Immature natural killer cell (primary cell): ENCODE data around the gene GRM7. TPM values are rescaled to one million over a fixed set of nuclear protein-coding genes. Genes with fewer than 3 reads are reported as not detected.

ENCODE experiments used
- DNase-seq, 3 donors: peaks; one replicate each; pipeline ENCODE4 v3.0.0; 2022; ENCODE audit warnings: mixed read lengths in 1 of 3
- H3K27ac Mint-ChIP-seq, 6 donors: one replicate each; pipeline ENCODE4 v1.8.0; 2020; ENCODE audit warnings: mixed read lengths in 6 of 6, mild to moderate bottlenecking in 5 of 6, inconsistent platforms in 4 of 6, moderate library complexity in 3 of 6
- H3K27me3 Mint-ChIP-seq, 3 donors: one replicate each; pipeline ENCODE4 v1.8.0; 2020 to 2021; ENCODE audit warnings: low read depth in 3 of 3, mild to moderate bottlenecking in 3 of 3, mixed read lengths in 3 of 3, moderate library complexity in 3 of 3, inconsistent platforms in 1 of 3
- H3K36me3 Mint-ChIP-seq, 3 donors: one replicate each; pipeline ENCODE4 v1.8.0; 2020; ENCODE audit warnings: mixed read lengths in 3 of 3, inconsistent platforms in 2 of 3, mild to moderate bottlenecking in 2 of 3
- H3K4me1 Mint-ChIP-seq, 2 donors: one replicate each; pipeline ENCODE4 v1.8.0; 2020; ENCODE audit warnings: inconsistent platforms in 2 of 2, mild to moderate bottlenecking in 2 of 2, mixed read lengths in 2 of 2, moderate library complexity in 1 of 2
- H3K4me3 Mint-ChIP-seq, 5 donors: one replicate each; pipeline ENCODE4 v1.8.0; 2020; ENCODE audit warnings: mild to moderate bottlenecking in 5 of 5, mixed read lengths in 5 of 5, inconsistent platforms in 3 of 5, moderate library complexity in 3 of 5
- H3K9me3 Mint-ChIP-seq, 6 donors: one replicate each; pipeline ENCODE4 v1.8.0; 2020; ENCODE audit warnings: mild to moderate bottlenecking in 6 of 6, mixed read lengths in 6 of 6, inconsistent platforms in 4 of 6, moderate library complexity in 3 of 6
- polyA plus RNA-seq, 3 donors: library from polyadenylated mRNA; unstranded; fragments of 300-500 nt; fragmentation: Illumina TruSeq; gene quantifications; one replicate each; pipeline ENCODE4 v1.2.3, GENCODE V29; 2021

GRM7 gene
- not detected for polyA plus RNA-seq

GRCh38 chr3:6860954-6861624 is at the start of gene GRM7:
Gene GRM7 (plus strand): TSS chr3:6861115.
- Mint-ChIP-seq H3K36me3 (peaks cover 4 to 8% (median 4%) of the 10 kb centered on the region in 3 donors), H3K4me3 (no peak within 1 kb of the TSS), H3K27ac (no peak within 1 kb of the TSS), H3K27me3 (peaks cover 2 to 4% (median 3%) of the 10 kb centered on the region in 3 donors), H3K4me1 (no peaks in the 10 kb centered on the region), H3K9me3 (peaks cover 3 to 27% (median 9%) of the 10 kb centered on the region in 6 donors)
- DNase-seq = no peak

GRCh38 chr3:6821411-6821810 is 39.5 kb upstream of the GRM7 start:
- DNase-seq = no peak
- H3K36me3 Mint-ChIP-seq = no peaks in the 10 kb centered on the region
- H3K27me3 Mint-ChIP-seq = peaks cover 0 to 2% (median 0%) of the 10 kb centered on the region in 3 donors
- no peak overlapping the region for H3K27ac Mint-ChIP-seq
- H3K4me3 Mint-ChIP-seq = no peak overlapping the region
- peaks cover 0 to 8% (median 3%) of the 10 kb centered on the region in 6 donors for H3K9me3 Mint-ChIP-seq
- no peaks in the 10 kb centered on the region for H3K4me1 Mint-ChIP-seq

GRCh38 chr3:6825524-6825923 is 35.4 kb upstream of the GRM7 start:
- no peak overlapping the region for H3K4me3 Mint-ChIP-seq
- peaks cover 0 to 2% (median 1%) of the 10 kb centered on the region in 3 donors for H3K27me3 Mint-ChIP-seq
- H3K36me3 Mint-ChIP-seq = no peaks in the 10 kb centered on the region

GRCh38 chr3:6827453-6827852 is 33.5 kb upstream of the GRM7 start:
- H3K4me3 Mint-ChIP-seq = no peak overlapping the region
- DNase-seq = no peak

More at GRCh38 chr3:6825524-6825923, 35.4 kb upstream of the GRM7 start:
- Mint-ChIP-seq H3K27ac (no peak overlapping the region), H3K9me3 (peaks cover 5 to 27% (median 7%) of the 10 kb centered on the region in 6 donors), H3K4me1 (no peaks in the 10 kb centered on the region)
- DNase-seq = no peak

GRCh38 chr3:6844723-6845122 is 16.2 kb upstream of the GRM7 start:
- Mint-ChIP-seq H3K27me3 (no peaks in the 10 kb centered on the region), H3K4me3 (no peak overlapping the region), H3K9me3 (peaks cover 2 to 30% (median 7%) of the 10 kb centered on the region in 6 donors), H3K4me1 (no peaks in the 10 kb centered on the region), H3K36me3 (no peaks in the 10 kb centered on the region), H3K27ac (no peak overlapping the region)
- DNase-seq = no peak

More at GRCh38 chr3:6827453-6827852, 33.5 kb upstream of the GRM7 start:
- no peak overlapping the region for H3K27ac Mint-ChIP-seq
- peaks cover 7 to 46% (median 11%) of the 10 kb centered on the region in 6 donors for H3K9me3 Mint-ChIP-seq
- H3K27me3 Mint-ChIP-seq = peaks cover 0 to 2% (median 1%) of the 10 kb centered on the region in 3 donors
- no peaks in the 10 kb centered on the region for H3K4me1 Mint-ChIP-seq
- H3K36me3 Mint-ChIP-seq = no peaks in the 10 kb centered on the region

- Mint-ChIP-seq H3K36me3 (no peaks in the 10 kb centered on the region), H3K4me3 (no peak overlapping the region), H3K27ac (no peak overlapping the region), H3K9me3 (peaks cover 0 to 15% (median 8%) of the 10 kb centered on the region in 6 donors), H3K4me1 (no peaks in the 10 kb centered on the region), H3K27me3 (no peaks in the 10 kb centered on the region)
- no peak for DNase-seq
Measured at GRCh38 chr3:6854184-6854583, 6.7 kb upstream of the GRM7 start.

GRCh38 chr3:6857510-6857909 is 3.4 kb upstream of the GRM7 start:
- no peak overlapping the region for H3K4me3 Mint-ChIP-seq
- H3K4me1 Mint-ChIP-seq = no peaks in the 10 kb centered on the region
- no peak for DNase-seq
- no peak overlapping the region for H3K27ac Mint-ChIP-seq
- H3K27me3 Mint-ChIP-seq = peaks cover 0 to 4% (median 2%) of the 10 kb centered on the region in 3 donors
- peaks cover 2 to 28% (median 5%) of the 10 kb centered on the region in 6 donors for H3K9me3 Mint-ChIP-seq
- H3K36me3 Mint-ChIP-seq = peaks cover 0 to 4% (median 0%) of the 10 kb centered on the region in 3 donors

GRCh38 chr3:6860149-6860953 is 564 bp upstream of the GRM7 start:
- H3K9me3 Mint-ChIP-seq = peaks cover 3 to 33% (median 9%) of the 10 kb centered on the region in 6 donors
- H3K4me1 Mint-ChIP-seq = no peaks in the 10 kb centered on the region
- peaks cover 2 to 4% (median 3%) of the 10 kb centered on the region in 3 donors for H3K27me3 Mint-ChIP-seq
- DNase-seq = no peak
- no peak overlapping the region for H3K4me3 Mint-ChIP-seq
- no peak overlapping the region for H3K27ac Mint-ChIP-seq
- peaks cover 4 to 8% (median 4%) of the 10 kb centered on the region in 3 donors for H3K36me3 Mint-ChIP-seq

GRCh38 chr3:6861625-6862000 is 698 bp downstream of the GRM7 start:
- peaks cover 4 to 8% (median 4%) of the 10 kb centered on the region in 3 donors for H3K36me3 Mint-ChIP-seq
- peaks cover 2 to 4% (median 3%) of the 10 kb centered on the region in 3 donors for H3K27me3 Mint-ChIP-seq
- H3K4me3 Mint-ChIP-seq = no peak overlapping the region
- H3K27ac Mint-ChIP-seq = no peak overlapping the region
- H3K4me1 Mint-ChIP-seq = no peaks in the 10 kb centered on the region
- no peak for DNase-seq
- H3K9me3 Mint-ChIP-seq = peaks cover 3 to 27% (median 9%) of the 10 kb centered on the region in 6 donors

GRCh38 chr3:6862041-6862879 is 1.3 kb downstream of the GRM7 start:
- H3K4me1 Mint-ChIP-seq = no peaks in the 10 kb centered on the region
- H3K4me3 Mint-ChIP-seq = no peak overlapping the region
- DNase-seq = no peak
- H3K27me3 Mint-ChIP-seq = peaks cover 2 to 4% (median 3%) of the 10 kb centered on the region in 3 donors
- peaks cover 3 to 27% (median 9%) of the 10 kb centered on the region in 6 donors for H3K9me3 Mint-ChIP-seq
- peaks cover 4 to 8% (median 4%) of the 10 kb centered on the region in 3 donors for H3K36me3 Mint-ChIP-seq
- H3K27ac Mint-ChIP-seq = no peak overlapping the region

- H3K4me1 Mint-ChIP-seq = no peaks in the 10 kb centered on the region
- no peak for DNase-seq
- H3K27me3 Mint-ChIP-seq = peaks cover 2 to 4% (median 3%) of the 10 kb centered on the region in 3 donors
- no peak overlapping the region for H3K27ac Mint-ChIP-seq
- H3K4me3 Mint-ChIP-seq = peak overlapping the region in 1 of 5 donors; percentile 8
- H3K9me3 Mint-ChIP-seq = peaks cover 3 to 27% (median 9%) of the 10 kb centered on the region in 6 donors
- H3K36me3 Mint-ChIP-seq = peaks cover 4 to 8% (median 4%) of the 10 kb centered on the region in 3 donors
Measured at GRCh38 chr3:6862880-6863195, 1.9 kb downstream of the GRM7 start.

- DNase-seq = no peak
- H3K4me3 Mint-ChIP-seq = no peak overlapping the region
- peaks cover 0 to 18% (median 9%) of the 10 kb centered on the region in 6 donors for H3K9me3 Mint-ChIP-seq
- H3K27ac Mint-ChIP-seq = no peak overlapping the region
- H3K4me1 Mint-ChIP-seq = no peaks in the 10 kb centered on the region
- H3K27me3 Mint-ChIP-seq = peaks cover 0 to 3% (median 0%) of the 10 kb centered on the region in 3 donors
- H3K36me3 Mint-ChIP-seq = peaks cover 4 to 5% (median 4%) of the 10 kb centered on the region in 3 donors
Measured at GRCh38 chr3:6867269-6867668, 6.4 kb downstream of the GRM7 start.

GRCh38 chr3:6878731-6879130 is 17.8 kb downstream of the GRM7 start:
- H3K27ac Mint-ChIP-seq = no peak overlapping the region
- peaks cover 0 to 4% (median 0%) of the 10 kb centered on the region in 3 donors for H3K27me3 Mint-ChIP-seq
- H3K4me3 Mint-ChIP-seq = no peak overlapping the region
- H3K9me3 Mint-ChIP-seq = peaks cover 0 to 10% (median 5%) of the 10 kb centered on the region in 6 donors
- H3K36me3 Mint-ChIP-seq = no peaks in the 10 kb centered on the region
- no peaks in the 10 kb centered on the region for H3K4me1 Mint-ChIP-seq
- DNase-seq = no peak
